ENCODE measurements around the gene PRMT2.

PRMT2 gene

DNA sequence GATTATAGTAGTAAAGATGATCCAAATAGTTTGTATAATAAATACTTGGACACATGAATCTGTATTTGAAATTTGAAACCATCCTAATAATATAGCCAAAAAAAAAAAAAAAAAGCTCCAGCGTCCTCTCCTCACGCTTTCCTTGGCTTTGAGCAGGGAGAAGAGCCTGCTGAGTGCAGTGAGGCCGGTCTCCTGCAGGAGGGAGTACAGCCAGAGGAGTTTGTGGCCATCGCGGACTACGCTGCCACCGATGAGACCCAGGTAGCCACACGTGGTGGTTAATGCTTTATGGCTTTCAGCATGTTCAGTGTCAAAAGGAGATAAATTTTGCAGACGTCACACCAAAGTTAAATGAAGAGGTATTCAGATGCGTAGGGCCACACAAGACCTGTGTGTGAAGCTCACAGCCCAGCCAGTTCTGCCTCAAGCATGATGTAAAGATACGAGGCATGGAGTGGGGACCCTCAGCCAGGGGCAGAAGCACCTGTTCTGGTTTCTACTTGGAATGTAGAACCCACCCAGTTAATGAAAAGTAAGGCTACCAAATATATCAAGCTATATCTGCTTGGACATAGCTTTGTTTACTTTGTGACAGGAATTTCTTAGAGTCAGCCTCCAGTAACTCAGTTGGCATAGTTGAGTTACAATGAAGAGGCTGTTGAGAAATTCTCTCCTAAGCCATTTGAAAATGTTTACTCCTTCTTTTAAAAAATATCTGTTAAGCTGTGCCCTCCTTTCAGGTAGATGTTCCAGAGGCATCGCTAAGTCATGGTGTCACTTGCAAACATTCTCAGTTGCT is 8.1 kb downstream of the PRMT2 start:
- no peak for TF ChIP-seq NFIC (IDR thresholded peaks at IDR 0.05)
- TF ChIP-seq TAF1 (IDR thresholded peaks at IDR 0.05; ENCODE audit: low read depth), result no peak
- TF ChIP-seq YY1 (IDR thresholded peaks at IDR 0.05; ENCODE audit: low read depth), result no peak
- no peak for TF ChIP-seq EP300 (IDR thresholded peaks at IDR 0.05; ENCODE audit: borderline replicate concordance)
- TF ChIP-seq RAD21 (IDR thresholded peaks at IDR 0.05; ENCODE audit: low read depth), result no peak
- TF ChIP-seq MAX (IDR thresholded peaks at IDR 0.05), result no peak
- TF ChIP-seq ZBTB7A (IDR thresholded peaks at IDR 0.05; ENCODE audit: low read depth), result no peak
- no peak for TF ChIP-seq CREB1 (IDR thresholded peaks at IDR 0.05; ENCODE audit: low read depth)
- TF ChIP-seq TEAD4 (IDR thresholded peaks at IDR 0.05), result no peak
- TF ChIP-seq FOXM1 (IDR thresholded peaks at IDR 0.05; ENCODE audit: borderline replicate concordance, low read depth), result no peak
- no peak for TF ChIP-seq REST (IDR thresholded peaks at IDR 0.05; ENCODE audit: low read depth)
- TF ChIP-seq CEBPB (IDR thresholded peaks at IDR 0.05), result no peak
- no peak for TF ChIP-seq EGR1 (IDR thresholded peaks at IDR 0.05)
- TF ChIP-seq, protein P1, sequence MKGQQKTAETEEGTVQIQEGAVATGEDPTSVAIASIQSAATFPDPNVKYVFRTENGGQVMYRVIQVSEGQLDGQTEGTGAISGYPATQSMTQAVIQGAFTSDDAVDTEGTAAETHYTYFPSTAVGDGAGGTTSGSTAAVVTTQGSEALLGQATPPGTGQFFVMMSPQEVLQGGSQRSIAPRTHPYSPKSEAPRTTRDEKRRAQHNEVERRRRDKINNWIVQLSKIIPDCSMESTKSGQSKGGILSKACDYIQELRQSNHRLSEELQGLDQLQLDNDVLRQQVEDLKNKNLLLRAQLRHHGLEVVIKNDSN (IDR thresholded peaks at IDR 0.05), result no peak
- no peak for TF ChIP-seq TCF12 (IDR thresholded peaks at IDR 0.05; ENCODE audit: low read depth)

DNA sequence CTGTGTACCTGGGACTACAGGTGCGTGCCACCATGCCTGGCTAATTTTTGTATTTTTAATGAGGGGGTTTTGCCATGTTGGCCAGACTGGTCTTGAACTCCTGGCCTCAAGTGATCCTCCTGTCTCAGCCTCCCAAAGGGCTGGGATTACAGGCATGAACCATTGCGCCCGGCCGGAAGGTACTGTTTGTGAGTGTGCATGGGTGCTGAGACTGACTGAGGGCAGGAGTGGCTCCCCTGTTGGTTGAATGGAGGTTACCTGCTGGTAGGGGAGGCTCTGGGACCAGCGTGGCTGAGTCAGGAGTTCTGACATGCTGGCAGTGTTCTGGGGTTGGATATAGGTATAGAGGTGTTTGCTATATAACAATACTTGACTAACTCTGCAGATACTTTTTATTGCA is 10.4 kb downstream of the PRMT2 start:
- TF ChIP-seq TEAD4 (IDR thresholded peaks at IDR 0.05) (no peak), NFIC (IDR thresholded peaks at IDR 0.05) (no peak)
- TF ChIP-seq, protein P1 (IDR thresholded peaks at IDR 0.05), result no peak

DNA sequence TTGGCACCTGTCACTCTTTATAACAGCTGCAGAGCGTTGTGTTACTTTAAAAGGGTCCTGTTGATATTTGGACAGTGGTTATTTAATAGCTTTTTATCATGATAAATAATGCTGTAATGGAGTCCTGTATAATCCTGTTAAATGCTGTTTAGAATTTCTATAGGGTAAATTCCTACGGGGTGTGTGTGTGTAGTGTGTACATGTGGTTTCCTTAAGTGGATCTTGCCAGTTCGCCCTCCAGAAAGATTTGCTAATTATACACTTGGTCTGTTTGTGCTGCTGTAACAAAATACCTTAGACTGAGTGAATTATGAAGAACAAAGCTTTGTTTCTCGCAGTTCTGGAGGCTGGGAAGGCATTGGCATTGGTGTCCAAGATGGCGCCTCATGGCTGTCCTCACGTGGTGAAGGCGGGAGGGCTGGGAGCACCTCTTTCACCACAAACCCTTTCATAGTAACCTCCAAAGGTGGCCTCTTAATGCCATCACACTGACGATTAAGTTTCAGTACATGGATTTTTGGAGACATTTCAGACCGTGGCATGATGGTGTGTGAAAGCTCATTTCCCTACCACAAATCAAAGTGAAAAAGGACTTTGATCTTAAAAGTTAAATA is 11.2 kb downstream of the PRMT2 start:
- TF ChIP-seq TCF12 (IDR thresholded peaks at IDR 0.05; ENCODE audit: low read depth) (no peak), EP300 (IDR thresholded peaks at IDR 0.05; ENCODE audit: borderline replicate concordance) (no peak), CEBPB (IDR thresholded peaks at IDR 0.05) (no peak), REST (IDR thresholded peaks at IDR 0.05; ENCODE audit: low read depth) (no peak), EGR1 (IDR thresholded peaks at IDR 0.05) (no peak), ZBTB7A (IDR thresholded peaks at IDR 0.05; ENCODE audit: low read depth) (no peak), NFIC (IDR thresholded peaks at IDR 0.05) (no peak), FOXM1 (IDR thresholded peaks at IDR 0.05; ENCODE audit: borderline replicate concordance, low read depth) (no peak), RAD21 (IDR thresholded peaks at IDR 0.05; ENCODE audit: low read depth) (no peak)

GRCh38 chr21:46648539-46648938 is 13.1 kb downstream of the PRMT2 start:
- TF ChIP-seq REST (IDR thresholded peaks at IDR 0.05; ENCODE audit: low read depth) (no peak), ZBTB7A (IDR thresholded peaks at IDR 0.05; ENCODE audit: low read depth) (no peak), YY1 (IDR thresholded peaks at IDR 0.05; ENCODE audit: low read depth) (no peak), TEAD4 (IDR thresholded peaks at IDR 0.05) (no peak), FOXM1 (IDR thresholded peaks at IDR 0.05; ENCODE audit: borderline replicate concordance, low read depth) (no peak), EGR1 (IDR thresholded peaks at IDR 0.05) (no peak), CEBPB (IDR thresholded peaks at IDR 0.05) (no peak), MAX (IDR thresholded peaks at IDR 0.05) (no peak), EP300 (IDR thresholded peaks at IDR 0.05; ENCODE audit: borderline replicate concordance) (no peak)
